Keratinocyte (primary cell): ENCODE data around the gene SYCE3. TPM values are rescaled to one million over a fixed set of nuclear protein-coding genes. Genes with fewer than 3 reads are reported as not detected.
A peak's percentile ranks its signal among the peaks of the same experiment; 100 is the strongest.

ENCODE experiments used
- DNase-seq: peaks from one replicate; pipeline ENCODE4 v3.0.0-alpha.2; 2011; ENCODE audit warnings: low read depth, missing footprints, low spot score
- FAIRE-seq: peaks from 2 replicates; lab custom pipeline; 2011; peaks lifted over from hg19 to GRCh38; lab: Jason Lieb, UNC
- H2AFZ ChIP-seq: 2 replicates; pipeline ENCODE4 v1.6.0; 2012; ENCODE audit warnings: low read length, control low read depth, inconsistent platforms; ENCODE audit not compliant: control insufficient read depth
- H3K27ac ChIP-seq: 2 replicates; pipeline ENCODE4 v1.5.1; 2011; ENCODE audit warnings: low read length; ENCODE audit not compliant: control insufficient read depth, insufficient read depth
- H3K27me3 ChIP-seq: 3 replicates; pipeline ENCODE4 v1.6.0; 2011; ENCODE audit warnings: low read length; ENCODE audit not compliant: control insufficient read depth, insufficient read depth; ENCODE audit errors: extremely low read depth
- H3K36me3 ChIP-seq, 2 experiments: 2 replicates in 1 of 2; 3 replicates in 1 of 2; pipeline ENCODE4 v1.5.1; 2011; ENCODE audit warnings: low read length in 2 of 2, mild to moderate bottlenecking in 1 of 2; ENCODE audit not compliant: control insufficient read depth in 2 of 2, insufficient read depth in 2 of 2; ENCODE audit errors: extremely low read depth in 1 of 2
- H3K4me1 ChIP-seq: 3 replicates; pipeline ENCODE4 v1.5.1; 2011; ENCODE audit warnings: low read length; ENCODE audit not compliant: control insufficient read depth, insufficient read depth; ENCODE audit errors: extremely low read depth
- H3K4me2 ChIP-seq: 3 replicates; pipeline ENCODE4 v1.6.0; 2011; ENCODE audit warnings: low read depth, low read length; ENCODE audit not compliant: control insufficient read depth, insufficient read depth; ENCODE audit errors: extremely low read depth
- H3K4me3 ChIP-seq, 3 experiments: fragments of 200-600 bp in 1 of 3; sonication (generic) in 1 of 3; 2 replicates in 2 of 3; 3 replicates in 1 of 3; pipeline ENCODE4 v1.5.1; 2011 to 2016; ENCODE audit warnings: low read length in 3 of 3, mild to moderate bottlenecking in 3 of 3, control low read depth in 2 of 3, inconsistent platforms in 1 of 3, low read depth in 1 of 3, mixed read lengths in 1 of 3, mixed run types in 1 of 3, moderate library complexity in 1 of 3; ENCODE audit not compliant: control insufficient read depth in 2 of 3, insufficient read depth in 2 of 3; ENCODE audit errors: extremely low read depth in 1 of 3
- H3K79me2 ChIP-seq: 2 replicates; pipeline ENCODE4 v1.6.0; 2012; ENCODE audit warnings: low read length; ENCODE audit not compliant: control insufficient read depth, insufficient read depth
- H3K9ac ChIP-seq: 3 replicates; pipeline ENCODE4 v1.6.0; 2011; ENCODE audit warnings: low read length; ENCODE audit not compliant: control insufficient read depth, insufficient read depth; ENCODE audit errors: extremely low read depth
- H3K9me1 ChIP-seq: 3 replicates; pipeline ENCODE4 v1.6.0; 2011; ENCODE audit warnings: low read length; ENCODE audit not compliant: control insufficient read depth, insufficient read depth; ENCODE audit errors: extremely low read depth
- H3K9me3 ChIP-seq: 2 replicates; pipeline ENCODE4 v1.5.1; 2012; ENCODE audit warnings: low read depth, low read length; ENCODE audit not compliant: control insufficient read depth
- H4K20me1 ChIP-seq: 3 replicates; pipeline ENCODE4 v1.6.0; 2011; ENCODE audit warnings: low read length; ENCODE audit not compliant: control insufficient read depth, insufficient read depth; ENCODE audit errors: extremely low read depth
- CTCF ChIP-seq, 3 experiments: IDR thresholded peaks in 1 of 3; conservative IDR thresholded peaks in 1 of 3; optimal IDR thresholded peaks in 1 of 3; 2 replicates in 2 of 3; 3 replicates in 1 of 3; pipeline versions ENCODE3 to v1.5.1; 2011; ENCODE audit warnings: low read length in 3 of 3, mild to moderate bottlenecking in 3 of 3, moderate library complexity in 2 of 3, control low read depth in 1 of 3, inconsistent platforms in 1 of 3; ENCODE audit not compliant: insufficient read depth in 2 of 3; ENCODE audit errors: extremely low read depth in 1 of 3
- EZH2 ChIP-seq: IDR thresholded peaks from one replicate; pipeline ENCODE4 v1.6.1; 2012; ENCODE audit warnings: inconsistent platforms, mild to moderate bottlenecking, low read length, moderate library complexity
- dilution Hi-C: fragments of 300-500 bp; cut with MboI; formaldehyde crosslinking; loops from one replicate; pipeline ENCODE4 v1.7.0; 2020; ENCODE audit warnings: low sequenced_read_pairs; ENCODE audit not compliant: extremely low pct_ligation_motif_present
- polyA plus RNA-seq, 5 experiments: library from polyadenylated mRNA; depleted of rRNA in 3 of 5; stranded (reverse) in 3 of 5; stranded (forward) in 1 of 5; unstranded in 1 of 5; fragments of >200 nt; gene quantifications; 1 replicate in 1 of 5; 2 replicates in 3 of 5; 3 replicates in 1 of 5; pipeline versions ENCODE4 v1.2.1 to v1.2.3, GENCODE V29; 2011 to 2012; ENCODE audit warnings: missing spikeins in 2 of 5, low read depth in 1 of 5, low replicate concordance in 1 of 5

SYCE3 gene
- polyA plus RNA-seq, 1 donor (not counting 4 experiments of a cell fraction or from before 2014, with no cell fraction given): 0.17 TPM

- Histone ChIP-seq H3K9me1 (no peaks in the 10 kb centered on the region), H3K4me3 (peak overlapping the region; percentile 72 to 81 (median 79)), H3K9ac (peak overlapping the region; percentile 85), H3K27ac (peak overlapping the region; percentile 70), H3K4me1 (peaks cover 21% of the 10 kb centered on the region), H3K4me2 (peak overlapping the region; percentile 69), H2AFZ (peak overlapping the region; percentile 19), H3K36me3 (peaks cover 17 to 27% of the 10 kb centered on the region in 2 experiments), H4K20me1 (no peaks in the 10 kb centered on the region), H3K79me2 (peaks cover 24% of the 10 kb centered on the region), H3K27me3 (peaks cover 10% of the 10 kb centered on the region), H3K9me3 (no peaks in the 10 kb centered on the region)
- peak in 2 of 3 experiments; percentile 50 to 66 for TF ChIP-seq CTCF (optimal IDR thresholded peaks at IDR 0.05 in 1 of 3, IDR thresholded peaks at IDR 0.05 in 1 of 3, conservative IDR thresholded peaks at IDR 0.05 in 1 of 3; ENCODE audit: extremely low read depth in 1 of 3, insufficient read depth in 2 of 3, low read length in 3 of 3)
- no peak for TF ChIP-seq EZH2
- DNase-seq (no peak), FAIRE-seq (no peak)
- dilution Hi-C loops: no loop called here
Measured at GRCh38 chr22:50526108-50526833, 36.4 kb downstream of the SYCE3 start.

DNA sequence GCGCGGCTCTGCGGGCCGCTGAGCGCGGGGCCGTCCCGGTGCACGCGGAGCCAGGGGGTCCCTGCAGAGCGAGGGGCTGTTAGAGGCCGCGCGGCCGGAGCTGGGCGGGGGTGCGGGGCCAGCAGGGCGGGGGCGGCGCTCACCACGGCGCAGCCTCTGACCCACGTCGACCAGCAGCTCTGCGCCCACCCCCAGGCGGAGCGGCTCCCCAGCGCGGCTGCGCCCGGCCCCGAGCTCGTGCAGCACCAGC lies 36.9 kb downstream of the SYCE3 start:
- H3K4me2 ChIP-seq: peak overlapping the region; percentile 69
- no peaks in the 10 kb centered on the region for H4K20me1 ChIP-seq
- peaks cover 24% of the 10 kb centered on the region for H3K79me2 ChIP-seq
- H2AFZ ChIP-seq: no peak overlapping the region
- H3K4me3 ChIP-seq: peak overlapping the region; percentile 72 to 81 (median 79)
- H3K36me3 ChIP-seq: peaks cover 17 to 29% of the 10 kb centered on the region in 2 experiments
- TF ChIP-seq CTCF (optimal IDR thresholded peaks at IDR 0.05 in 1 of 3, IDR thresholded peaks at IDR 0.05 in 1 of 3, conservative IDR thresholded peaks at IDR 0.05 in 1 of 3; ENCODE audit: extremely low read depth in 1 of 3, insufficient read depth in 2 of 3, low read length in 3 of 3) (no peak), EZH2 (no peak)
- no peak for FAIRE-seq
- peaks cover 16% of the 10 kb centered on the region for H3K4me1 ChIP-seq
- peaks cover 6% of the 10 kb centered on the region for H3K27me3 ChIP-seq
- dilution Hi-C loops: no loop called here
- H3K9me1 ChIP-seq: no peaks in the 10 kb centered on the region
- peak overlapping the region; percentile 85 for H3K9ac ChIP-seq
- peak overlapping the region; percentile 70 for H3K27ac ChIP-seq
- no peak for DNase-seq
- no peaks in the 10 kb centered on the region for H3K9me3 ChIP-seq
